Fibroblast of skin of back (primary cell): ENCODE results near the gene CHCHD3. TPM values are rescaled to one million over a fixed set of nuclear protein-coding genes. Genes with fewer than 3 reads are reported as not detected.

Experiments used
- DNase-seq: peaks from one replicate; pipeline ENCODE4 v3.0.0-alpha.2; 2013
- polyA plus RNA-seq, 2 experiments: library from polyadenylated mRNA; unstranded; fragments of 120-200 nt; gene quantifications; one replicate each; pipeline ENCODE4 v1.2.1, GENCODE V29; 2013; ENCODE audit not compliant: insufficient read length in 2 of 2

CHCHD3 gene
- 53.2 TPM for polyA plus RNA-seq (2013, experiment 1 of 2; ENCODE audit: insufficient read length)
- 37.9 TPM for polyA plus RNA-seq (2013, experiment 2 of 2; ENCODE audit: insufficient read length)

DNA sequence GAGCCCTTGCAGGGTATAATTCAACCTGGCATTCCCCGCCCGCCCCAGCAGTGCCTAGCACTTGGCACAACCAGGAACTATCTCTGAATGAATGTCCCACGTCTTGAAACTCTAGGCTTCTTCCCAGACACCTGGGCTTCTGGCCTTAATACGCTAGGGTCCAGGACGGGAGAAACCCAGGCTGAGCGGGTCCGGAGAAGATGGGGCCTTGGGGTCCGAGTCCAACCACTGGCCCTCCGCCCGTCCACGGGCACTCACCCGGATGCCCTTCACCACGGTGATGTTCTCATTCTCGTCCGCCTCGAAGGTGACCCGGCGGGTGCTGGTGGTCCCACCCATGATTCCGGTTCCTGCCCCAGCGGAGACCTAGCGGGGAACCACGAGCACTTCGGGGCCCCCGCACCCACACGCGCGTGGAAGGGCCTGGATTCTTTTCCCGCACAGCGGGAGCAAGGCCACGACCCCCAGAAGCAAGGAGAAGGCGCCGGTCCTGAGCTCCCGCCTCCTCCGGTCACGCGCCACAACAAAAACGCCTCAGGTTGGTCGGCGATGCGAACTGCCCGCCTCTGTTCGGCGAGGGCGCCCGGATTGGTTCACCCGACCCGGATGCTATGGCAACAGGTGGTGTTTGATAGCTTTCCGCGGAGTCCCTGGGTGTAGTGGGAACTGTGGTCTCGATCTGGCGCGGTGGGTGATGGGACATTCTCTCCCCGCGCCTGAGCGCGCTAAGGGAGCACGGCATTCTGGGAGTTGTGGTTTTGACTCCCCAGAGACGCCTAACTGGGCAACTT is at the start of gene CHCHD3:
Gene CHCHD3, minus strand, starts transcription at position 492 of the 791 bp plus-strand sequence. Its CDS starts 153 bp downstream, at position 339.
- peak; percentile 99 for DNase-seq

DNA sequence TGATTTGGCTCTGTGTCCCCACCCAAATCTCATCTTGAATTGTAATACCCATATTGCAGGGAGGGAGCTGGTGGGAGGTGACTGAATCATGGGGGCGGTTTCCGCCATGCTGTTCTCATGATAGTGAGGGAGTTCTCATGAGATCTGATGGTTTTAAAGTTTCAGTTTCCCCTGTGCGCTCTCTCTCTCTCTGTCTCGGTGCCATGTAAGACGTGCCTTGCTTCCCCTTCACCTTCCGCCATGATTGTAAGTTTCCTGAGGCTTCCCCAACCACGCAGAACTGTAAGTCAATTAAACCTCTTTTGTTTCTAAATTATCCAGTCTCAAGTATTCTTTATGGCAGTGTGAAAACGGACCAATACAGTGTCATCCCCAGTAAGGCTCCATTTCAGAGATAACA is 48.3 kb upstream of the CHCHD3 start:
- no peak for DNase-seq

DNA sequence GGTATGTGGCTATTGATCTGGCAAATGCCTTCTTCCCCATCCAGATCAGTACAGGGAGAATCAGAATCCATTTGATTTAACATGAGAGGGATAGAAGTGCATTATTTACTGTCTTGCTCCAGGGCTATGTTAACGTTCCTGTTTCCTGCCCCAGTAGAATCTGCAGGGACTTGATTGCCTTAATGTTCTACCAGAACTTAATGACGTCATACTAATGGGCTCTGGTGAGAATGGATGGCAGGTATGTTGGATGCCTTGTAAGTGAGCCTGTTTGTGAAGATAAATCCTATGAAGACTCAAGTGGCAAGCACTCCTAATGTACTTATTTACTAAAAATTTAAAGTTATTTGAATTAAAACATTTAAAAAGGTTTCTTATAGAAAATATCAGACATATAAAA is 44.5 kb upstream of the CHCHD3 start:
- no peak for DNase-seq

DNA sequence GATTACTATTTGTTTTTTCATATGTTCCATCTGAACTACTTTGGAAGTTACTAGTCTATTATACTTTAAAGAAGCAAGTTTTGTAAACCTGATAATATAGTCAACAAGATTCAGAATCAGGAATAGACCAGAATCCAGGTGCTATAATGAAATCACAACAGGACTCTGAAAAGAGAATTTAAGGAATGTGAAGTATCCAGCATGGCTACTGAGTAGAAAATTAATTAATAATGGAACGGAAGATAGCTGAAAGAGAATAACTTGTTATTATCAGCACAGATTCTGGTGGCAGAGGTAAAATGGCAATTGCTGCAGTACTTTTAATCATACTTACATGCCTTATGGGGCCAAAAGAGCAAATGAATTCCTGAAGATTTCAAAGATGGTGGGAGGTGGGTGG is 43.1 kb upstream of the CHCHD3 start:
- no peak for DNase-seq

DNA sequence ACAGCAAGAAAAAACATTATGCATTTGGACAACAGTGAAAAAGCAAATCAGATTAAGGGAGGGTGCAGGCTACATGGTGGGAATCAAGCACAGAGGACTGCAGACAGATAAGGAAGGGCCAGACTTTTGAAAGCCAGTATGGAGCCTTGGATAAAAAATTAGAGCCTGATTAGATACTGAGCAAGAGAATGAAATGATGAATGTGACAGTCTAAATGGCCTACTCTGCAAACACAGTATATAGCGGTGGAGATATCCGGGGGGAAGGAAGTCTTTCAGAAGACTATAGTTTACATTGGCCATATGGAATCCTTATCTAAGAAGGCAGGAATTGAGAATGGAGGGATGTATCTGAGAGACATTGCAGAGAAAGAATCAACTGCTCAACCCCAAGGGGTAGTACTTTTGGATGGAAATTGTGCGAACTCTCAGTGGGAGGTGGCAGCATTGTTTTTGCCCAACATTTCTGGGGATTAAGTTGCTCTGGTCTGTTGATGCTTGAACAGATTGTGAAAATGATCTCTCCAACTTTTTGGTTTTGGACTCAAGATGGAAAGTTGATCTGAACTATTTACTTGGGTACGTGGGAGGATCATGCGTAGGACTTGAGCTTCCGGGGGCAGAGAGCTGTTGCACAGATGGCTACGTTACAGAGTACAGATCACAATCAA is 39.4 kb upstream of the CHCHD3 start:
- no peak for DNase-seq

DNA sequence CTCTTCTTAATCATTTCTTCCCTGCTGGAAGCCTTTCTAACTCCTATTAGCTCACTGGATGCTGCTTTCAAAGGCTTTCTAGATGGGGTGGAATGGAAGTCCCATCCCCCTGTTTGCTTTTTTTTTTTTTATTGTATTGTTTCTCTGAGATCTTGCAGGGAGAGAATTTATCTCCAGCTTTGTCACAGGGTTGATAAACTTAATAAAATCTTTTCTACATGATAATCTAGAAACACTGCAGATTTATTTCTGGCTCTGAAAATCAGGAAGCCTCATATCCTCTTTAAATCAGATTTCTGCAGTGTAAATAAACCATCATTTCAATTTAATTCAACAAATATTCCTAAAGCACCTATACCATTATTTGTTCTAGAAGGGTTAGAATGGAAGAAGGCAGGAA is 37.2 kb upstream of the CHCHD3 start:
- DNase-seq = no peak

DNA sequence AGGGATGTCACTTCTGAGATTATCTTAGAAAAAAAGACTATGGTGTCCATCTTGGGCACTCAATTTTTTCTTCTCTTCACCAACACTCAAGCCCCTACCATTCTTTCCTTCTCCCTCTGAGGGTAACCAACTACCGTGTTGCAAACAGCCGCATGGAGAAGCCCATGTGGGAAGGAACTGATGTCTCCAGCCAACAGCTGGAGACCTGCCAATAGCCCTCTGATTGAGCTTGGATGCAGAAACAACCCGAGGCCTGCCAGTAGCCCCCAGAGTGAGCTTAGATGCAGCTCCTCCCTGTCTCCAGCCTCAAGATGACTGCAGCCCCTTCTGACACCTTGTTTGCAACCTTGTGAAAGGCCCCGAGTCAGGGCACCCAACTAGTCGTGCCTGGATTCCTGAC is 36.4 kb upstream of the CHCHD3 start:
- DNase-seq = no peak

DNA sequence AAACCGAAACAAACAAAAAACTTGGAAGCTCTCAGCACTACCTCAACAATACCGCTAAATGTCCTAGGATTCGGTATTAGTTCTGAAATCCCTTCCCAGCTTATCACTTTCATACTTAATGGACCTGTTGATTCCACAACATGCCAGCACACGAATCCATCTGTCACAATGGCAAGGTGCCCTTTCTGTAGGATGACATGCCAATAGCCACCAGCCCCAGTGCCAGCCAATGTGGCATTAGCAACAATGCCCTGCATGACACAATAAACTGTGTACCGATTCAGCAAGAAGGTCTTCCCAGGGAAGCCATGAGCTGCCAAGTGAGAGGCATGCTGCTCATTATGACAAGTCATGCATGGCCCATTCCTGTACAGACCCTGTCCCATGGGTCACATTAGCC is 35.6 kb upstream of the CHCHD3 start:
- no peak for DNase-seq

DNA sequence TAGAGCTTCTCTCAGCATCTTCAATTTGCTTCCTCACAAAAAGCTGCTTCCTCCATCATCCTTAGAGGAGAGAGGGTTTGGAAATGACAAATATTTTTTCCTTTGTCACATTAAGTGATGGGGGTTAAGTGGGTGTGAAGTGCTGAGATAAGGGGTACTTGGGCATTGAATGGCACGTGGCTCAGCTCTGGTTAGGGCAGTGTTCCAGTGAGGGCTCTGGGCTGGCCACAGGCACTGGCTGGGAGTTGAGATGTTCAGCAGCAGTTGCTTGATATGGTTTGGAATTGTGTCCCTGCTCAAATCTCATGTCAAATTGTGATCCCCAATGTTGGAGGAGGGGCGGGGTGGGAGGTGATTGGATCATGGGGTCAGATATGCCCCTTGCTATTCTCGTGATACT is 33.7 kb upstream of the CHCHD3 start:
- no peak for DNase-seq

DNA sequence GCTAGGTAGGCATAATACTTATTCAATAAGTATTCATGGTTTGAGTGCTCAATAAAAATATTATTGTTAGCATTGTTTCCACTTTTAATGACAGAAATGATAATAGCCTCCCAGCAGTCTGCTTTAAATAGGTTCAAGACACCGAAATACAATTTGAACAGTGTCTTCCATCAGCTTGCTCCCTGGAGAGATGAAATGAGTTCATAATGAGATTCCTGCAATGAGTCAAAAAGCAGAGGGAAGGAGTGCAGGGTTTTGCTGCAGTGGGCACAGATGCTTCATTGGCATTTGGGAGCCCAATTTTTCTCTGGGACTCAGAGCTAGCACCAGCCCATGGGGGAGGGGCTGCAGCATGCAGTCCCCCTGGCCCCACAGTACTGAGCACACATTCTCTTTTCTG is 32.6 kb upstream of the CHCHD3 start:
- DNase-seq = no peak

DNA sequence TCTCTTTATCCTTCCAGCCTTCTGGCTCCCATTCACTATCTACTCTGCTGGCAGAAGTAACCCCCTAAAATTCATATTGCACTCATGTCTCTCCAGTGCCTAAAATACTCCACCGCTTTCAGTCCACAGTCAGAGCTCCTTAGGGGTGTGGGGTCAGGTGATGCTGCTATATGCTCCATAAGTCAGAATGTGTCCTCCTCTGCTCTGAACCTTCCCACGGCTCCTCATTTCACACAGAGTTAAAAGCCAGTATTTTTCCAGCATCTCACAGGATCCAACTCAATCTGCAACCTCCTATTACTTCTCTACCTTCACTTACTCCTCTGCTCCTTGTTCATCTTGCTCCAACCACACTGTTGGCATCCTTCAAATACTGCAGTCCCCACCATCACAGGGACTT is 31.1 kb upstream of the CHCHD3 start:
- no peak for DNase-seq

DNA sequence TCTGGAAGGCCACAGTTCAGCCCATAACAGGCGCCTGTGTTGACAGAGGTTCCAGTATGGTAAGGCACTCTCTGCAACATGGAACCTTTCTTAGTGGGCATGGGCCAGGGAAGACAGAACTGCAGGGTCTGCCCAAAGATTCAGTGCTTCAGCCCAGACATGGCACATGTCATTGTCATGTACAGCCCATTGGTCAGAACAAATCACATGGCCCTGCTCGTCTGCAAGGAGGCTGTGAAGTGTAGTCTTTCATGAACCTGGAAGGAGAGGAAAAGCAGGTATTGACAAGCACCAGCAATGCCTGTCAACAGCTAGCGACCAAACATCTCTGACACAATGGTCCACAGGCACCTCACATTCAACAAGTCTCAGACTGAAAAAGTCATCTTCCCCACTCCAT is 30.4 kb upstream of the CHCHD3 start:
- DNase-seq = no peak

DNA sequence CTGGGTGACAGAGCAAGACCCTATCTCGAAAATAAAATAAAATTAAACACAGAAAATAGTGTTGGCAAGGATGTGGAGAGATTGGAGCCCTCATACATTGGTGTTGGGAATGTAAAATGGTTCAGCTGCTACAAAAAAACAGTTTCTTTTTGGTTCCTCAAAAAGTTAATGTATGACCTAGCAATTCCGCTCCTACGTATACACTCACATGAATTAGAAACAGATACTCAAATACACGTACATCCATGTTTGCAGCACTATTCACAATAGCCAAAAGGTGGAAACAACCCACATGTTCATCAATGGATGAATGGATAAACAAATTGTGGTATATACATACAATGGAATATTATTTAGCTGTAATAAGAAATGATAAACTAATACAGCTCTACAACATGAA is 28.4 kb upstream of the CHCHD3 start:
- DNase-seq = no peak

DNA sequence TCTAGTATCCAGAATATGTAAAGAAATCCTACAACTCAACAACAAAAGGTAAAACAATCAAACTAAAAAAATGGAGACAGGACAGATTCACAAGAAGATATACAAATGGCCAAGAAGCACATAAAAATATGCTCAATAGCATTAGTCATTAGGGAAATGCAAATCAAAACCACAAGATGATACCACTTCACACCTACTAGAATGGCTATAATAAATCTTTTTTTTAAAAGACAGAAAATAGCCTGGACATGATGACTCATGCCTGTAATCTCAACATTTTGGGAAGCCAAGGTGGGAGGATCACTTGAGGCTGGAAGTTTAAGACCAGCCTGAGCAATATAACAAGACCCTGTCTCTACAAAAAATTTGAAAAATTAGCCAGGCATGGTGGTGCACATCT is 27.9 kb upstream of the CHCHD3 start:
- DNase-seq = no peak

DNA sequence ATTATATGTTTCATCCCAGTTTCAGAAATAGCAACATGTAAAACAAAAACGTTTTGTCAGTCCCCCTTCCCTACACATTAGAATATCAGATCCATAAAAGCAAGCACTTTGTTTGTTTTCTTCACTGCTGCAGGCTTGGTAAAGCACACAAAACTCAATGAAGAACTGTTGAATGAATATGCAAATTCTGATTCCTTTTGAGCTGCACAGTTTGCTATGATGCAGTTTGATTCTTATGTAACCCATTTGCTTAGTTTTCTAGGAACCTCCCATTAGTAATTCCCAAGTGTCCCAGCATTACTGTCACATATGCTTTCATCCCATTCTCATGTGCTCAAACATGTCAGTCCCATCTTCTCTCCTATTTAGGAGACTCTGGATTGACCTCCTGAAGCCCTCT is 26.1 kb upstream of the CHCHD3 start:
- no peak for DNase-seq

DNA sequence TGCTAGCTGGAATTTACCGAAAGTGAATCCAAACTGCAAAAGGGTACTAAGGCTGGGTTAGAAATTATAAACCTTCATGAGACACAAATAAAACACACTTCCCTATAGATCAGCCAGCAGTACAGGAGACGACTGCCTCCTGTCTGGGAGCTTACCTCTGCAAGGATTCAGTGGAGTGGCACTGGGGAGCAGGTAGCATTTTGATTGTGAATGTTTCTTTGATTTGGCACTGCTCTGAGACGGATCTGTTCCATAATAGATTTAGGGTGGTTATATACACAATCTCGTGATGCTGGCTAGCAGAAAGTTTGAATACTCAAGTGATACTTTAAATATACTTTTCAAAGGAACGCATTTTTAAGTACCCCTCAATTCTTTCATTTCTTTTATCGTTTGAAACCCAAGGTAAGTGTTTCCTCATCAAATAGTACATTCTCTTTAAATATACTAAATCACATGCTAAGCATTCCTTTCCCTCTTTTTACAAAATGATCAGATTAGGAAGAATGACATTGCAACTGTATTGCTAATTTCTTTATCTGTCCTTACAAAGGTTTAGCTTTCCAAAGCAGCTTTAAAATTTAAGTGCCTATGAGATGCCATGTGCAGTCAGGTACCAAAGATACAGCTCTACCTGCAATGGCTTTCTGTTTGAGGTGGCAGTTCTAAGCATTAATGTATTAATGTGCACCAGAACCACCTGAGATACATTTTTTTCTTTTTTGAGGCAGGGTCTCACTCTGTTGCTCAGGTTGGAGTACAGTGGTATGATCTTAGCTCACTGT is 20.6 kb upstream of the CHCHD3 start:
- no peak for DNase-seq

DNA sequence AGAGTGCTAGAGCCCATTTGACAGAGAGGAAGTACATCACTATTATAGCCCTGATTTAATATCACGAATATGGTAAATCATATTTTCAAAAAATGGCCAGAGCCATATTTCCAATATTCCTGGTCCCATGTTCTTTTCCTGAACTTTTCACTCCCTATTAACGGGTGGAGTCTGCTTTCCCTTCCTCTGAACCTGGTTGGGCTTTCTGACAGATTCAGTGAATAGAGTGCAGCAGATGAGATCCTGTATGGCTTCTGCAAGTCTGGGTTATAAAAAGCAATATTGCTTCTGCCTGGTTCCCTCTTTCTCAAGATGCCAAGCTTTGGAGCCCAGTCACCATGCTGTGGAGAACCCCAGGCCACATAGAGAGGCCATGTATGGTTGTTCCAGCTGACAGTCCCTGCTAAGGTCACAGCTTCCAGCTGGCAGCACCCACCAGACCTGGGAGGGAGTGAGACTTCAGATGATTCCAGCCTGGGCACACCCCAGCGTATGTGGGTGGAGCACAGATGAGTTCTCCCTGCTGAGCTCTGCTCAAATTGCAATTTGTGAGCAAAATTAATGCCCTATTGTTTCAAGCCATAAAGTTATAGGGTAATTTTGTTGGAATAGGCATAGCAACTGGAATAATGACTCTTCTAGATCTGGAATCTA is 17.9 kb upstream of the CHCHD3 start:
- no peak for DNase-seq

DNA sequence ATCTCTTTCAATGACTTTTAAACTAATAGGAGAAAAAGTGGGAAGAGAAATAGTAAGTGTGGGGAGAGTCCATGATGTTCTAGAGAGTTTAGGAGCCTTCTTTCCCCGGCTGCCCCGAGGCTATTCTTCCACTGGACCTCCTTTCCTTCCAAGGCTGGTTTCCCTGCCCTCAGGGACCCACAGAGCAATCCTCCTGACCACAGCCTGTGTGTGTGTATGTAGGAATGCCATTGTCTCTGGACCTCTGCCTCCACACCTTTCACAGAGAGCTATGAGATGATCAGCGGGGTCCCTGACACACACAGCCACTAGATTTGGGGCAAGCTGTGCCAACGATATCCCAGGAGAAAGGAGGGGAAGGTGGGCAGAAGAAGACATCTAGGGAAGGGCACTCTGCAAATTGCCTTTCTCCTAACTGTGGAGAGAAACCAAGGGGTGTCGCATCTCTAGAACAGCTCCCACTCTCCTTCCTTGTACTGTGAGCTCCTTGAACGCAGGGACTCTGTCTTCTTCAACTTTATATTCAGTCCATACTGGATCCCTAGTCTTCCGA is 13.3 kb upstream of the CHCHD3 start:
- no peak for DNase-seq

DNA sequence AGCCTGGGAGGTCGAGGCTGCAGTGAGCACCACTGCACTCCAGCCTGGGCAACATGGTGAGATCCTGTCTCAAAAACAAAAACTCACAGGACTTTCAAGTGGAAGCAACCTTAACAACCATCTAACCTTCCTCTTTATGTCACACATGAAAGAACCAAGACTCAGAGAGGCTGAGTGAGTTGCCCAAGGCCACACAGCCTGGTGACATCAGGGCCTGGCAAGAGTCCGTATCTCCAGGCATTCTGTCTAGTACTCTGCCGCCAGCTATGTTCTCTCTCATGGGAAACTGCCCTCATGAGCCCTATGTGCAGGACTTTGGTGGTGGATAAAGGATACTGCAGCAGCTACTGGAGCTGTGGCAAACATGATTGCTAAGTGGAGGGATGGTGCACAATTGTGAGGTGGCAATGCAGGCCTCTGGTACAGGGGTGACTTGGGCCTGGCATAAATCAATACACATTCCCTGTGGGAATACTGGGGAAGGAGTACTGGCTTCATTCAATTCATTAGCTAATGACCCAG is 10.1 kb upstream of the CHCHD3 start:
- no peak for DNase-seq

DNA sequence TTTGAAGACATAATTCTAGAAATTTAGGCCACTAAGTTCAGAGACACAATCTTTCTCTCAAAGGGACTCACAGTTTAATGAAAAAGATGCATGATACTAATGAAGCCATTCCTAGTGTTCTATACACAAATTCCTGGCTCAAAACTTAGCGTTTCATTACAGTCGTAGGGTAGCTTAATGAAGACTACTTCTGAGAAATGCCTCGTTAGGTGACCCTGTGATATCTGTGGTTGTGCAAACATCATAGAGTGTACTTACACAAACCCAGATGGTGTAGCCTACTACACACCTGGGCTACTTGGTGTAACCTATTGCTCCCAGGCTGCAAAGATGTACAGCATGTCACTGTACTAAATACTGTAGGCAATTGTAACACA is 488 bp upstream of the CHCHD3 start:
- no peak for DNase-seq

DNA sequence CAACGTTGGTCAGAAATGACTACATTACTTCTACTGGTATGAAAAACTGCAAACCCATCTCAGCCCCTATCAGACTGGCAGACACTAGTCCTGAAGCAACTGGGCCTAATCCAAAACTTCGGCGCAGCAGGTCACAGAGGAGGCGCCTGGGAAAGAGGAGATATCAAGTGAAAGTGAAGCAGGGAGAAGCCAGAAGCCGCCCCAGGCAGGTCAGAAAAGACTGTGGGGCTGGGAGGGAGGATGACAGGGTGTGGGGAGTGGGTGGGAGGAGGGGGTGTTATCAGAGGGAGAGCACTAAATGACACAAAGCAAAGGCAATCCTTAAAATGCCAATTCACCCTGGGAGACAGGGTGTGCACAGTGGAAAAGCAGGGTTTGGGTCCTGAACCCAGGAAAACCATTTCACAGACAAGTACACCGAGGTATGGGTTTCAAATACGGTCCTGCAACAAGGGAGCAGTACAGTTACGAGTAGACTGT is 731 bp downstream of the CHCHD3 start:
- DNase-seq = peak; percentile 4

DNA sequence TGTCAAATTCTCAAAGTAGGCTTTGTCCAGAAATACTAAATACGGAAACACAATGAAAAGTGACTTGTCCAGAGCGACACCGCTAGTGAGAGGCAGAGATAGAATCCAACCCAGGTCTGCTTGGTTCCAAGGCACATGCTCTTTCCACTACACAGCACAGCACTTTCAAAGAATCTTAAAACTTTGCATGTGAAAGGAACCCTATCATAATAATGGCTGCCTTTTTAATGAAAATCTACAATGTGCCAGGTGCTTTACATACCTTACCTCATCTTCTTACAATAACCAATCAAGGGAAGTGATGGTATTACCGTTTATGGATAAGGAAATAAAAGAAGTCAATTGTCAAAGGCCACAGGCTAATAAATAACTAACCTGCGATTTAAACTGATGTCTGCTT is 2.6 kb downstream of the CHCHD3 start:
- DNase-seq = no peak
